Activated CD4-positive, alpha-beta T cell treated with anti-CD3 and anti-CD28 coated beads, Interleukin-2, amount 50 U/mL, for 4 hours (primary cell): ENCODE measurements around the gene CRNN.

ENCODE experiments used
- DNase-seq, 2 experiments: peaks; one replicate each; pipeline ENCODE4 v3.0.0-alpha.2; 2020

The CRNN gene

DNA sequence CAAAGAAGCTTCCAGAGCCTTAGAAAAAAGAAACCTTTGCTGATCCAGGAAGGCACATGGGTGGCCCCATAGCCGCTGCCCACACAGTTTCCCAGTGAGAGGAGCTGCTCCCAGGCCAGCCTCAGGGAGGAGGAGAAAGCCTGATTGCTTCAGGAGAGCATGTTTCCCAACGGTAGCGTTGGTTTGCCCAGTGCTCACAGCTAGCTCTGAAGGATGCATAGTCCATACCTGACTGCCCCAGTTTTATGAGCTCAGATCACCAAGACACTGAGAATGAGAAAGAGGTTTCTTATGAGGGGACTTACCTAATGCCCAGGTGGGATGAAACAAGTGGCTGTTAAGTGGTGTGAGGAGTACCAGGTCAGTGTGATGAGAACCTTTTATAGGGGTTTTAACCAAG, at the start of gene CRNN:
Gene CRNN, minus strand, starts transcription at position 355 of the 400 bp plus-strand sequence. CDS start 2,030 bp downstream, outside the sequence.
- no peak for DNase-seq

DNA sequence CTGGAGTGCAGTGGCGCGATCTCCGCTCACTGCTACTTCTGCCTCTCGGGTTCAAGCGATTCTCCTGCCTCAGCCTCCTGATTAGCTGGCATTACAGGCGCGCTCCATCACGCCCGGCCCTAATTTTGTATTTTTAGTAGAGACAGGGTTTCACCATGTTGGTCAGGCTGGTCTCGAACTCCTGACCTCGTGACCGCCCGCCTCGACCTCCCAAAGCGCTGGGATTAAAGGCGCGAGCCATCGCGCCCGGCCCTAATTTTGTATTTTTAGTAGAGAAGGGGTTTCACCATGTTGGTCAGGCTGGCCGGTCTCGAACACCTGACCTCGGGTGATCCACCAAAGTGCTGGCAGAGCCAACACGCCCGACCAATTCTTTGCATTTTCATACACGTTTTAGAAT, 48.6 kb upstream of the CRNN start:
- no peak for DNase-seq

DNA sequence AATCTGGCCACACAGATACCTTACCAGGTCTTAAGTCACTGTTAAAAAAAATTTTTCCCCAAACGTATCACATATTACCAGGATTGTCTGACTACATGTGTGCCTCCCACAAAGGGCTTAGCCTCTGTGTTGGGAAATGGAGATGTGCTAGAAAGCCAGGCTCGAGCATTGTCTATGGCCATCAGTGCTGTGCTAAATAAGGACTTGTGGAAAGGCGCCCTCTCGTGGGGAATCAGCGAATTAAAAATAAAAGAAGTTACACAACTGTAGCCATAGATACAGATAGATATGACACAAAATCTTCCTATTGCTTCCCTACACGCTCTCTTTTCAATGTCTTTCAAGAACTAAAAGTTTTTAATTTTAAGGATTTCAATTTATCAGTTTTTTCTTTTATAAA, 47.5 kb upstream of the CRNN start:
- DNase-seq: peak; percentile 50 to 54

DNA sequence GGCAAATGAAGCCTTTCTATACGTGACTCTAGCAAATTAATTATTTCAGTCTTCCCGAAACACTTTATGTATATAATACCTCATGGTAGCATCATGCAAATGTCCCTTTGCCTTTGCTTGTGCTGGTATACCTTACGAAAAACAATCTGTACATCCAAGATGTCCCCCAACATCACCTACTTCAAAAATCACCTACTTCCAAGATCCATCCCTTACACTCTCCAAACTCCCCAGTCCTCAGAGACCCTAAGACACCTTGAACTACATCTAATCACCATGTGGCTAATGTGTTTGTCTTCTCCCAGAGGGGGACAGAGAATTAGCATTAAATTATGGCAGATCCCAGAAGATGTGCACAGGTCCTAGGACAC, 46.5 kb upstream of the CRNN start:
- DNase-seq: no peak

DNA sequence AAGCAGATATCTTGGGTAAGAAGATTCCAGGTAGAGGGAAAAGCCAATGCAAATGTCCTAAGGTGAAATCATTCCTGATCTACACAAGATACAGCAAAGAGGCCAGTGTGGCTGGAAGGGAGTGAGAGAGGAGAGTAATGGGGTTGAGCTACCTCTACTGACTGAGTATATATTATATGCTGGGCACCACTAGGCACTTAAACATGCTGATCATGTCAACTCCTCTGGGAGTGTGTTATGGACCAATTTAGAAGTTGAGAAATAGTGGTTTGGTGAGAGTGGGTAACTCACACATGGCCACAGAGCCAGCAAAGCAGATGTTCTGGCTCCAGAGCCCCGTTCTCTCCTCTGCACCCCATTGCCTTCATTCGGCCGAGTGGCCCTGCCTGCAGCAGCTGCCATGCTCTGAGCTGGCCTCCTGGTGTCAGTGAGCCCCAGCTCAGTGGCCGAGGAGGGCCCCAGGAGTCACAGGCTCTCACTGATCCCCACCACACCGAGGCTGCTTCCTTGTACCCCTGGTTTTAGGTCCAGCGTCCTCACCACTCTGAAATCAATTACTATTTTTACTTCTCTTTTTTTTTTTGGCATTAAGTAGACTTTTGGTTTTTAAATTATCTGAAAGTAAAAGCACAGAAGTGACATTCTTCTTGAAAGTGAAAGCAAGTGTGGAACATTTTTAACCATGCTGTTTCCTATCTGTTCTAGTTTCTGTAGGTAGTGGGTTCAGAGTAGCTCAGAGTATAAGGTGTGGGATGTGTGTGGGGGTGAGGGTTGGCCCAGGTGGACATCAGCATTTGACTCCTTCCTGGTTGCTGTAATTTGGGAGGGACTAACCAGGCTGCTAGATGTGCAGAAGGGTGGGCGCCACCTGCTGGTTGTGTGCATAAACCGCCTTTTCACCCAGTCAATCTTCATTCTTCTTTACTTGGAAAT, 45.8 kb upstream of the CRNN start:
- DNase-seq: peak; percentile 66

DNA sequence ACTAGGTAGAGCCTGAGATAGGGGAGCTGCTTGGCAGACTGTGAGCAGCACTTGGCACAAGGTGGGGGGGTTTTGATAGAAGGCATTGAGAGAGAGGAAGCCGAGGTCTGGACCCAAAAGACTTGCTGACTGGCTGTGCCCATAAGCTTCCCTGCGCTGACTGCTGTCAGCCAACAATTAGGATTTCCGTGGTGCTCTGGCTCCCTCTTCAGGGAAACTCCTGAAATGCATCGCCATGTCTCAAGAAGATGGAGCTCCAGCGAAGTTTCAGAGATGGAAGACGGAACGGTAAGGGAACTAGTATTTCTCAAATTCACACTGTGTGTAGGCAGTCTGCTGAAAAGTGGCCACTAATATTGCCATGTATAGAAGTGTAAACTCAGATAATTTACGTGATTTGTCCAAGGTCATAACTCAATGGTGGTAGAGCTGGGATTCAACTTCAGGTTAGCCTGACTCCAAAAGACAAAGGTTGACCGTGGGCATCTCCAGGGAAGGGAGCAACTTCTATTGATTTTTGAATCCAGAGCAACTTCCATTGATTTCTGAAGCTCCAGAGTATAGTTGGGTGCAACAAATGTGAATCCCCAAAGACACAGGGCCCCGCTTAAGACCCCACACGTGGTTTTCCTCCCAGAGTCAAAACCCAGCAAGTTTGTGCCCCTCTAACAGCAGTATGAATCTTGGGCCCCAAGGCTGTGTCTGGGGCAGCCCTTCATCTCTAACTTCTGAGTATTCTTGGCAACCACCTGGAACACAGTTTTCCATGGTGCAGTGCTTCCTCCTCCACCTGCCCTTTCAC, 44.5 kb upstream of the CRNN start:
- peak; percentile 76 to 82 for DNase-seq

DNA sequence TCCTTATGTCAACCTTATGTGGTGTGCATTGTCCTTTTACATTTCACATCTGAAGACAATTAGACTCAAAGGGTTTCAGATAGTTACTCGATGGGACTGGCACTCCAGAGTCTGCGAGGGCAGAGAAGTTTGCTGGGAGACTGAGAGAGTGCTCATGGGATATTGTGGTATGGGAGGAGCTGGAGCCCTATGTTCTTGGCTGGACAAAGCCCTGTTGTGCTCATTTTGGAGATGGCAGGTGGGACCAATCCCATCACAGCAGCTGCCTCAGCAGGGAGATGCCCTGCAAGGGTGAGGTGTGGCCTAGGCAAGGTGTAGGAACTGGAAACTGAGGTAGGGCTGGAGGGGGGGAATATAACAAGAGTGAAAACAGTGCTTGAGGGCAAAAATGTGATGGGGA, 43.5 kb upstream of the CRNN start:
- no peak for DNase-seq

DNA sequence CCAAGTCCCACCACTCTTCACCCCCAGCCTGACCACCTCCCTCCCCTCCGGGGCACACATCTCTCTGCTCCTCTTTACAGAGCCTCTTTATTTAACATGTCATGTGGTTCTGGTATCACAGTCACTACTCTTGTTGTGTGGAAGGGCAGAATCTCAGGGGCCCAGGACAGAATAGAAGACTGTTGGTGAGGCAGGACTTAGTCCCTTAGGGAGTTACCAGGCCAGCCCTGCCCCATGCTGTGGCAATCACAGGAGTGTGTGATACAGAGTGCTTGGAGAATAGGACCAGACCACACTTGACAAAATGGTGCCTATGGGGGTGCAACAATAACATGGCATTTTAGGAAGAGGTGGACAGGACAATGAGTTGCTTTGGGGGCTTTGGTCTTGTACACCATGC, 43.0 kb upstream of the CRNN start:
- no peak for DNase-seq

DNA sequence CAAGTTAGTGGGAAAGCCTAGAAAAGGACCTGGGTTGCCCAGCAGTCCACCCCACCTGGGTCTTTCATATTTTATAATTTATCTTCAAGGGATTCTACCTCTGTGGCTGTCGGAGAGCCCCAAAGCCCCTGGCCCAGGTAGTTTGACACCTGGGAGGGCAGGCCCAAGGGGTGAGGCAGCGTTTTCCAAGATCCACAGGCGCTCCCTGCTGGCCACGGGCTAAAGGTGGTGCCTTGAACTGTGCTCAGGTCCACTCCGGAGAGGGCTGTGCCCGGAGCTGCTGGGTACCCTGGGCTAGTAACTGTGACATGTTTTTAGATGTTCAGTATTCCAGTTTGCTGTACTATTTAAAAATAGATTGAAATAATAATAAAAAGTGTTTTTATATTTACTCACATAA, 37.2 kb upstream of the CRNN start:
- DNase-seq: no peak

DNA sequence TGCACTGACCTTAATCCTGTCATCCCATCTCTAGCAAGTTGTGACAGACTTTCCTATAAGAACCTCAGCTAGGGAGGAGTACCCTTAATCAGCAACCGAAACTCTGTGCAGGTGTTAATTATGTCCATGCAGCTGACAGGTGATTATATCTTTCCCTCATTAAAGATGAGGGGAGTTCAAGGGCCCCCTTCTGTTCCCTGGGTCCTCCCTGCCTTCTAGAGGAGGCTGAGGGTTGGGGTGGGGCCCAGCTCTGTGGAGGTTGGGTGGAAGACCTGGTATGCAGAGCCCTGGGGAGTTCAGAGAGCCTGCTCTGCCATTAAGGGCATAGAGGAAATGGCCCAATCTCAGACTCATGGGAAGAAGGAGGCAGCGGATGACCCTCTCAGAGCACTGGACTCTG, 35.6 kb upstream of the CRNN start:
- DNase-seq: no peak

DNA sequence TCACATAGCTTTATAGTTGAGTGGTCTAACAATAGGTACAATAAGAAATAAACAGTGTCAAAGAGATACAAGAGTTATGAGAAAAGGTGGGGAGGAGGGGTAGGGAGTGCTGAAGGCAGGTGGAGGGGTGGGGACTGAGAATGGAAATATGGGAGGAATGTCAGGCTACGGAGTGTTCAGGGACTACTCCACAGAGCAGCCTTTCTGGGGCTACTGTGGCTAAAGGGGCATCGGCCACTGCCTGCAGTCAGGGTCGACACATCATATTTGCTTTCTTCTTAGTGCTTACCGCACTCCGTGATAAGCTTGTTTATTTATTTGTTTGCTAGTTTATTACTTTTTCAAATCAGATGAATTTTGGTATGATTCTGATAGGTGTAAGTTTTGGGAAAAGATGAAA, 34.4 kb upstream of the CRNN start:
- DNase-seq: no peak

DNA sequence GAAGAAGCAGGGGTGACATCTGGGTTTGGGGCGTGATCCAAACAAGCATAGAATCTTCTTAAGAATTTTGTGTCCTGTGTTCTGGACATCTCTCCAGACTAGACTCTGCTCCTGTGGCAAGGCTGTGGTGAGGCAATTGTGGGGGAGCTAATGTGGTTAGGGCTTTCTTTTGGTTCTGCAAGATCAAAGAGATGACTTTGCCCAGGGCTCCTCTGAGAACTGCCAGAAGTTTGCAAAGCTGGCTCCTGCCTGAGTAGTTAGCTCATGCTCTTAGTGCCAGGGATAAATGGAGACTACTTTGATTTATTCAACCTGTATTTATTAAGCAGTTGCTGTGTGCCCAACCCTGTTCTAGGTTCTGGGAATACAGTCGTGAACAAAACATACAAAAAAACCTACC, 34.0 kb upstream of the CRNN start:
- DNase-seq: no peak

DNA sequence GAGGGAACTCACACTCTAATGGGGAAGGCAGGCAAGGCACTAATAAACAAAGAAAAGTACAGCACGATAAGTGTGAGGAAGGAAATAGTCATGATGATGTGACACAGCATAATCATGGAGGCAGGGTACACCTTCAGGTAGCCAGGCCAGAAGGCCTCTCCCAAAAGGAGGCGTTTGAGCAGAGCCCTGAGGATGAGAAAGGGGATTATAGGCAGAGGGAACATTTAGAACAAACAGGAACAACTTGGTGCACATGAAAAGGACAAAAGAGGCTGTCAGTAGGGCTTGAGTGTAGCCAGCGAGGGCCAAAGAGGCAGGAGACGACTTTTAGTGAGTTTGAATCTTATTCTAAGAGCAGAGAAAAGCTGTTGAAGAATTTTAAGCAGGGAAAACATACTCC, 33.4 kb upstream of the CRNN start:
- DNase-seq: no peak

DNA sequence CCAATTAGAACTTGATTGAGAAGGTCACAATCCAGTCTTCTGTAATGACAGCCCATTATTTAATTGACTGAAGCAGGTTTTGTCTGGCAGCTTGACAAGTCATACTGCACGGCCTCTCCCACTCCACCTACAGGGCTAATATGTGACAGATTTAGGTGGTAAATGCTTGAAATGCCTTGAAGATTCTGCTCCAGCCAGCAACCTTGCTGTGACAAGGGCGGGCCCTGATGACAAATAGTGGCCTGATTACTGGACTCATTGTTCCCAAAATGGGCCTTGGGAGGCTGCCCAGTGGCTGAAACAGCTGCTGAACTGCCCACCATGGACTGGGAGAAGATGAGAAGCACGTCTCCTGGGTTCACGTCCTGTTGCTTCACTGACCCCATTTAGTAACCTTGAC, 30.0 kb upstream of the CRNN start:
- DNase-seq: no peak

DNA sequence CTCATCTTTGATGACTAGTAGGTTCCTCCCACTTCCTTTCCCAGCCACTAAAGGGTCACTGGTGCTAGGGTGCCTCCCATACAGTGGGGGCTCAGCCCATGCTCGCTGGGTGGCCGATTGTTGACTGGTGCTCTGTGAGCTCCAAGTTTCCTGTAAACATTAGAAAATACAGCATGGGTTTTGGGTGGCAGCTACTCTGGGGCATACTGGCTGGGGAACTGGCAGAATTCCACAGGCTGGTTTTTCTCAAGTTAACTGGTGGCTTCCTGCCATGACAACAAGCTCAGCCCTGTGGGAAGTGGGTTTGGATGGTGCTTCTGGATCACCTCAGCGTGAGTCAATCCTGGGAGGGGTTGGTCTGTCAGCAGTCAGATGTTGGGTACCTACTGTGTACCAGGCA, 28.7 kb upstream of the CRNN start:
- DNase-seq: no peak

DNA sequence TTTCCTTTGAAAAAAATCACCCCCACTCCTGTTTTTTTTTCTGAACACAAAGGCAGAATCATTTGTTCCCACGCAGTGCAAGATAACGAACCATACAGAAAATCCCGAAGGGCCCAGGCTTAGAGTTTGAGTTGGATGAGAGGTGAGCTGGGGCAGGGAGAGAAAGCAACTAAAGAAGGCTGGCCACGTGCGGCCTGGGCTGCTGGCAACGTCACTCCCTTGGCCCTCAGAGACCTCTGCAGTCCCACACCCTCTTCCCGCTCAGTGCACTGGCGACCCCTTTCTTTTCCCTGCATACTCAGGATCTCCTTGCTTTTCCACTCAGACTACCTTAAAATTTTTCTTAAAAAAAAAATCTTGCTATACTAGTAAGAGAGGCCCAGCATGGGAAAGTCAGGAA, 28.2 kb upstream of the CRNN start:
- DNase-seq: no peak

DNA sequence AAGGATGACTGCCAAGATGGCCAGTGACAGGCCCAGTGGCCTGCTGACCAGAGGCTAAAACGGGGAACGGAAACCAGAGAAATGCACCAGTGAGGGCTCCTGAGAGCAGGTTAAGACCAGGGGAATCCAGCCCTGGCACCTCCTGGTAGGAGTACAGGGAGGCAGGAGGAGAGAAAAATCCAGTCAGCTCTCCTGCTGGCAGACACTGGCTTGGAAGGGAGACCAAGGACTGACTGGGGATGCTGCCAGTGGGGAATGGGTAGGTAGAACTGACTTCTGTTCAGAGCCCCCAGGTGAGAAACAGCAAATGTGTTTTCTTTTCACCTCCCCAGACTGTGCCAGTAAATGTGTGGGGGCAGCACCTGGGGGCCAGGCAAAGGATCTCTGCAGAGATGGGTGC, 27.7 kb upstream of the CRNN start:
- no peak for DNase-seq

DNA sequence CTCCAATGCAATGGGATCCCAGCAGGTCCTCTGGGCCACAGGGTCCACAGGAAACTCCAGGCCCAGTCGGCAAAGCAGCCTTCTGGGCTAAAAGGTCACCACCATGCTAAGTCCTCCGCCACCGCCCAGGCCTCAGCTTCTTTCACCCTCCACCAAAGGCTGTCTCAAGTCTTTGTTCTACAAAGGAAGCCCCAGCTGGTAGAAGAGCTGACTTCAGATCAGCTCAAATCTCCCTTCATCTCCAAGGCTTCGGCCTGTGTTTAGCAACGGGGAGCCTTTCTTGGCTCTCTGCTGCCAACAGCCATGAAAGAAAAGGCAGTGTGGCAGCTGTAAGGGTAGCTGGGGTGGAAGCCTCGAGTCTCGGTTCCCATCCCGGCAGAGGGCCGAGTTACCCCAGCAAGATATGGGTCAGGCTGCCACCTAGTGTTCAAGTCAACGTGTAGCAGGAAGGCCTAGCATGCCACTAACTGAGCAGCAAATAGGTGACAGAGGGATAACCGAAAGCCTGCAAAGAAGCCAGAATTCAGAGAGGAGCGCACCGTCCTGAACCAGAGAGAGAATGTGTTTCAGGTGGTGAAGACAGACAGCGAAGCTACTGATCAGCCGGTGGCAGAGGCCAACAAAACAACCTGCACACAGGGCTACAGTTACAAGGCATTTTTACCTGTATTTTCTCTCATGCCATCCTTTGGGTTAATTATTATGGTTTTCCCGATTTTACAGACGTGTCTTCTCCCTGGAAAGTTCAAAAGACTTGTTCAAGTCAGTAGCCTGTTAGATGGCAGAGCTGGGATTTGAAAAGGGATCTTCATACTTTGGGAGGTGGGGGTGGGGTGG, 26.8 kb upstream of the CRNN start:
- DNase-seq: peak; percentile 58 to 63

DNA sequence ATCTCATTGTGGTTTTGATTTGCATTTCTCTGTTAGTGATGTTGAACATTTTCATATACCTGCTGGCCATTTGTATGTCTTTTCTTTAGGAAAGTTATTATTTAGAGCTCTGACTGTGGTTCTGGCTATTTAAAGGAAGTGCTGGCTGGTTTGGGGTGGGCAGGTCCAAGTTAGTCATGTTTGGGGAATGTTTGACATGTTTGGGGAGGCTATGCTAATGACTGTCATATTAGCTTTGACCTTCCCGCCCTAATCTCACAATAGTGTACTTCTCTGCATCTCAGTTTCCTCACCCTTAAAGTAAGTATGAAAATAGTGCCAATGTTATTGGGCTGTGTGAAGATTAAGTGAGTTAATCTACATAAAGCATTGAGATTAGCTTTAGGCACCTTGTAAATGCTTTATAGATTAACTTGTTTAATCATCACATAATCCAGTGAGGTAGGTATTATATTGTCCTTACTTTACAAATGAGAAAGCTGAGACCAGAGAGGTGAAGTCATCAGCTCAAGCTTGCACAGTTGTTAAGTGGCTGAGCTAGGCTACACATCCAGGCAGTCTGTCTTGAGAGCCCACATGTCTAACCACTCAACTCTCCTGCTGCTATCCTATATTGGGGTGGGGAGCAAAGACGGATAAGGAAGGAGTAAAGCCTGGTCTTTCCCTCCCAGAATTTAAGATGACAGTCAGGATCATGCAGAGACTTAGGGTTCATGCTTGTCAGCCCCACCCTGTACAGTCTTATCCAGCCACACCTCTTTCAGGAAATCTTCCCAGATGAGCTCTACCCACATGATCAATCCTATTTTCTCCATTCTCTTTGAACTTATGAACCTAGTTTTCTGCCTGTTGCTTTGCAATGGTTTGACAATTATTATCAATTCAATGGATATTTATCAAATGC, 22.8 kb upstream of the CRNN start:
- DNase-seq: no peak

DNA sequence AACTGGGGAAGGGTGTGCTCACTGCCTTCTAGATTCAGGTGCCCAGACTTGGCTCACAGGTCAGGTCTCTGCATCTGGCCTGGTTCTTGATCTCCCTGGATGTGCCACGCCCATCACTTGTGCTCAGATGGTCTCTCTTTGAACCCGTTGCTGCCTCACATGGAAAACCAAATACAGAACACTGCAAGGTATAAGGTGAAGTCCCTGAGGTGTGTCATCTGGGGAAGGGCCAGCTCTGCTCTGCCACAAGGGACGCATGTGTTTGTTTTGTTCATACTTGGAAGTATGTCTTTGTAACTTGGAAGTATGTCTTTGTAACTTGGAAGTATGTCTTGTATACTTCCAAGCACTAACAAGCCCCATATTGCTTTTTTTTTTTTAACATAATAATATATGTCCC, 13.4 kb upstream of the CRNN start:
- no peak for DNase-seq

DNA sequence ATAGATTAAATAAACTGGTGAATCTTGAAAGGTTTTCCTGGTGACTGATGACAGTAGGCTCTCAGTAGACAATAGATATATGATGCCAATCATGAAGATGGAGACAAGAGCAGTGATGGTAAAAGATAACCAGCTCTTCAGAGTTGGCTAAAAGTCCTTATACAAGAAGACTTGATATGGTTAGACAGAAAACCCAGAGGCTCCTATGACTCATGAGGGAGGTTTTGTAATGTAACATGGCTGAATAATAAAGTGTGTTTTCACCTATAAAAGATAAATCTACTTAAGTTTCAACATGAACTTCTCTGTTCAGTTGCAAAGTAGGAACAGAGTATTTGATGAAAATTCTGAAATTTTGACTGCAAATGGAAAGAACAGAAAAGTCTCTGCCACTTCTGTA, 12.7 kb upstream of the CRNN start:
- DNase-seq: no peak

DNA sequence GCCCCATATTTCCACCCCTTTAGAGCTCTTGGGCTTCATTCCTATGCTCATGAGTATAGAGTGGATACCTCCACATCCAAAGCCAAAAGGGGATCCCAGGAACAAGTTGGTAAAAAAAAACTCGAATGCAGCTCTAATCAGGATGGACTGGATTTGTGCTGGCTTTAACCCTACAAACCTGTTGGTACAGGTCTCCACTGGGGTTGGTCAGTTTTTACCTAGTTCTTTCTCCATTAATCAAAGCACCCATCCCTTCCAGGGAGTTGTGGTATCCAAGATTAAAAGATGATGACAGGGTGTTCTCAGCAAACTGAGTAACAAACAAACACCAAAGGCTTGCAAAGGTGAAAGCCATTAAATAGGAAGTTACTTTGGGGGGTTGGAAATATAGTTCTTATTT, 5.9 kb upstream of the CRNN start:
- no peak for DNase-seq
